HK-2 (cell line): ENCODE measurements around the gene ADORA1.

Experiments
- DNase-seq: peaks from one replicate; pipeline ENCODE4 v3.0.0-alpha.2; 2018; ENCODE audit not compliant: unreplicated experiment

The ADORA1 gene

GRCh38 chr1:203186091-203186445, 58.5 kb downstream of the ADORA1 start:
- DNase-seq = no peak

GRCh38 chr1:203186446-203187303, 59.1 kb downstream of the ADORA1 start, which contains the start of gene CHI3L1:
CHI3L1 (minus strand) TSS chr1:203186704; CDS start chr1:203186623, 81 bp downstream.
- DNase-seq = no peak

- DNase-seq = no peak
These were observed 59.8 kb downstream of the ADORA1 start for GRCh38 chr1:203187304-203187685.

GRCh38 chr1:203187689-203188264, 60.3 kb downstream of the ADORA1 start:
- DNase-seq = no peak

GRCh38 chr1:203188686-203189232, 61.2 kb downstream of the ADORA1 start:
- no peak for DNase-seq

GRCh38 chr1:203189951-203190352, 62.4 kb downstream of the ADORA1 start:
- no peak for DNase-seq

GRCh38 chr1:203190949-203191348, 63.4 kb downstream of the ADORA1 start:
- no peak for DNase-seq

GRCh38 chr1:203196371-203196770, 68.8 kb downstream of the ADORA1 start:
- no peak for DNase-seq

- DNase-seq = peak; percentile 74
These were observed 70.1 kb downstream of the ADORA1 start for GRCh38 chr1:203197625-203198024.

- no peak for DNase-seq
These were observed 71.5 kb downstream of the ADORA1 start for GRCh38 chr1:203199002-203199401.

GRCh38 chr1:203199481-203199815, 71.9 kb downstream of the ADORA1 start:
- no peak for DNase-seq

GRCh38 chr1:203199816-203200571, 72.5 kb downstream of the ADORA1 start:
- DNase-seq = no peak

- DNase-seq = no peak
These were observed 73.4 kb downstream of the ADORA1 start for GRCh38 chr1:203200916-203201315.

- DNase-seq = no peak
These were observed 74.1 kb downstream of the ADORA1 start for GRCh38 chr1:203201516-203202205.

GRCh38 chr1:203202431-203203245, 75.1 kb downstream of the ADORA1 start:
- no peak for DNase-seq

GRCh38 chr1:203204756-203205155, 77.2 kb downstream of the ADORA1 start:
- DNase-seq = no peak

- no peak for DNase-seq
These were observed 78.7 kb downstream of the ADORA1 start for GRCh38 chr1:203206129-203206687.

GRCh38 chr1:203207751-203208150, 80.2 kb downstream of the ADORA1 start:
- no peak for DNase-seq

- DNase-seq = no peak
These were observed 80.7 kb downstream of the ADORA1 start for GRCh38 chr1:203208181-203208580.

- DNase-seq = no peak
These were observed 82.8 kb downstream of the ADORA1 start for GRCh38 chr1:203210350-203210749.

- no peak for DNase-seq
These were observed 83.5 kb downstream of the ADORA1 start for GRCh38 chr1:203210988-203211387.
